GM12864 (cell line): ENCODE results near the gene RMI2.

Source experiments
- DNase-seq: peaks from one replicate; pipeline ENCODE4 v3.0.0-alpha.2; 2011; ENCODE audit warnings: low read depth
- H3K4me3 ChIP-seq: 2 replicates; pipeline ENCODE4 v1.5.1; 2011; ENCODE audit warnings: mild to moderate bottlenecking, low read depth, low read length, control low read depth
- TF ChIP-seq, protein P1 (sequence below): IDR thresholded peaks from 2 replicates; pipeline ENCODE4 v1.5.1; 2011; ENCODE audit warnings: low read depth, mild to moderate bottlenecking, moderate library complexity, low read length, control low read depth, inconsistent platforms; ENCODE audit errors: missing control alignments

RMI2 gene

DNA sequence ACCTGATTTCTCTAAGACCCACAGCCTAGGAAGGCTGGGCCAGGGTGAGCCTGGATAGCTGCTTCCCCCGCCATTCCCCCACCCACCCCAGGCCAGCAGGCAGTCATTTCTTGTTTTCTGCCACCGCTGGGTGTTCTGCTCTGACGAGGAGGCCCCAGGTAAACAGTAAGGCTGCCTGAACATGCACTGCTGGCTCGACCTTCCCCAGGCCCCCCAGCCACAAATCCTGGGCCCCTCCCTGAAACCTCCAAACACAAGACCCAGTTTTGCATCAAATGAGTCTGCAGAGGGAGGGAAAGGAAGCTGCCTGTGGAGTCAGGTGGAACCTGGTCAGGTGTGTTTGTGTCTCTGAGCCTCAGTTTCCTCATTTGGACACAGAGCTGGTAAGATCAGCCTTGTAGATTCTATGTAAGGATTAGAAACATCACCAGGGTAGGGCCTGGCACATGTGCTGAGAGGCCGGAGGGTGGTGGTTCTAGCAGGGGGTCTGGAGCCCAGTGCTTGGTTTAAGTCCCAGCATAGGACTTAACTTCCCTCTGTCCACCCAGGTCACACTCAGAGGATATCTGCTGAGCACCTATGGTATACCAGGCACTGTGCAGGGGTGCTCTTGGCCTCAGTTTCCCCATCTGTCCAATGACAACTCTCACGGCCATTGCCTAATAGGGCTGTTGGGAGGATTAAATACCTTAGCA is 45.2 kb upstream of the RMI2 start:
- no peak for DNase-seq
- TF ChIP-seq, protein P1, sequence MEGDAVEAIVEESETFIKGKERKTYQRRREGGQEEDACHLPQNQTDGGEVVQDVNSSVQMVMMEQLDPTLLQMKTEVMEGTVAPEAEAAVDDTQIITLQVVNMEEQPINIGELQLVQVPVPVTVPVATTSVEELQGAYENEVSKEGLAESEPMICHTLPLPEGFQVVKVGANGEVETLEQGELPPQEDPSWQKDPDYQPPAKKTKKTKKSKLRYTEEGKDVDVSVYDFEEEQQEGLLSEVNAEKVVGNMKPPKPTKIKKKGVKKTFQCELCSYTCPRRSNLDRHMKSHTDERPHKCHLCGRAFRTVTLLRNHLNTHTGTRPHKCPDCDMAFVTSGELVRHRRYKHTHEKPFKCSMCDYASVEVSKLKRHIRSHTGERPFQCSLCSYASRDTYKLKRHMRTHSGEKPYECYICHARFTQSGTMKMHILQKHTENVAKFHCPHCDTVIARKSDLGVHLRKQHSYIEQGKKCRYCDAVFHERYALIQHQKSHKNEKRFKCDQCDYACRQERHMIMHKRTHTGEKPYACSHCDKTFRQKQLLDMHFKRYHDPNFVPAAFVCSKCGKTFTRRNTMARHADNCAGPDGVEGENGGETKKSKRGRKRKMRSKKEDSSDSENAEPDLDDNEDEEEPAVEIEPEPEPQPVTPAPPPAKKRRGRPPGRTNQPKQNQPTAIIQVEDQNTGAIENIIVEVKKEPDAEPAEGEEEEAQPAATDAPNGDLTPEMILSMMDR = no peak
- no peak overlapping the region for H3K4me3 ChIP-seq

DNA sequence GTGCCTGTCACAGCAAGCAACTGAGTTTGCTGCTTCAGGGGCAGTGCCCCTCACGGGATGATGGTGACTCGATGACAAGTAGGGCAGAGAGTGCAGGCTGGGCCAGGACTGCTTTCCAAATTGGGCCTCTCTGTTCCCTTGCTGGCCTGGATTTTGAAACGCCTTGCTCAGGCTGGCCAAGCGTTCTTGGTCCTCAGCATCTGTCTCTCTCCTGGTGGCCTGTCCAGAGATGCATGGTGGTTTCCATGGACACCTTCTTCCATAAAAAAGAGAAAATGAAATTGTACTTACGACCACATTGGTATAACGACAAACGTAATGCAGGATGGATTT is 44.7 kb upstream of the RMI2 start:
- DNase-seq = no peak
- TF ChIP-seq, protein P1 = no peak
- no peak overlapping the region for H3K4me3 ChIP-seq

DNA sequence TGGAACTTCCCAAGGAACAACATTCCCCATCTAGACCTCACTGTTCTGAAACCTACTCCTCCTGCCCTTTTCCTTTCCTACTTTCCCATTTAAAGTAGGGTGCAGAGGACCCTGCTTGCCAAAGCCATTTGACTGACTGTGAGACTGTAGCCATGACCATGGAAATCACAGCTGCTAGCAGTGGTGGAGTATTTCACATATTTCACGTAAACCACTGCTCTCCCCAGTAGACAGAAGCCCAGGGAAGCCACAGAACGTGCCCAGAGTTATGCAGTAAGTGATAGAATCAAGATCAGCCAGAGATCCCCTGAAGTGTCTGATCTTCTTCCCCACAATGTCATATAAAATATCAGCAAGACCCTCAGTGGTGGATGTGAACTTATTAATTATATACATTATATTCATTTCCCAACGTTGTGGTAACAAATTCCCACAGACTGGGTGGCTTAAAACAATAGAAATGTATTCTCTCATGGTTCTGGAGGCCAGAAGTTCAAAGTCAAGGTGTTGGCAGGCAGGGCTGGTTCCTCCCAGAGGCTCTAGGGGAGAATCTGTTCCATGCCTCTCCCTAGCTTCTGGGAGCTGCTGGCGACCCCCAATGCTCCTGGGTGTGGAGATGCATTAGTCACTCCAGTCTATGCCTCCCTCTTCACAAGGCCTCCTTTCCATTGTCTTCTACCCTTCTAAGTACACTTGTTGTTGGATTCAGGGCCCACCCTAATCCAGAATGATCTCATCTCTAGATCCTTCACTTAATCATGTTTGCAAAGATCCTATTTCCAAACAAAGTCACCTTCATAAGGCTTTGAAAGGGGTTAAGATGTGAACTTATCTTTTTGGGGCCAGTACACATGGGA is 43.4 kb upstream of the RMI2 start:
- H3K4me3 ChIP-seq = no peak overlapping the region
- DNase-seq = no peak
- TF ChIP-seq, protein P1 = no peak

DNA sequence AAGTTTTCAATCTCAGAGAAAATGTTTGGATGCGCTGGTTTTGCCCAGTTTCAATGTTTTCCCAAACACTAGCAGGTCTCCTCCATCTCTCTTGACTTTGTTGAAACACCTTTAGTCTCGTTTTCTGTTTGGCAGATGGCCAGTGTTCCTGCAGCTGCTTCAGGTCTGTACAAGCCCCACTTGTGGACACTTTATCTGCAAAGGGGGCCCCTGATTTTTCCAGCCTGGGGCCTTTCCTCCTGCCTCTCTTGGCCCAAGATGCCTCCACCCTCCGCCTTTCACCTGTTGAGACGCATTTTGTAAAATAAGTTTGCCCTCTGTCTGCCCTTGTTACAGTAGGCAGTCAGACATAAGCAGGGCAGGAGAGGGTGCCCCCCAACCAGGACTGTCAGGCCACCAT is 42.3 kb upstream of the RMI2 start:
- H3K4me3 ChIP-seq = no peak overlapping the region
- no peak for DNase-seq
- TF ChIP-seq, protein P1 = no peak

DNA sequence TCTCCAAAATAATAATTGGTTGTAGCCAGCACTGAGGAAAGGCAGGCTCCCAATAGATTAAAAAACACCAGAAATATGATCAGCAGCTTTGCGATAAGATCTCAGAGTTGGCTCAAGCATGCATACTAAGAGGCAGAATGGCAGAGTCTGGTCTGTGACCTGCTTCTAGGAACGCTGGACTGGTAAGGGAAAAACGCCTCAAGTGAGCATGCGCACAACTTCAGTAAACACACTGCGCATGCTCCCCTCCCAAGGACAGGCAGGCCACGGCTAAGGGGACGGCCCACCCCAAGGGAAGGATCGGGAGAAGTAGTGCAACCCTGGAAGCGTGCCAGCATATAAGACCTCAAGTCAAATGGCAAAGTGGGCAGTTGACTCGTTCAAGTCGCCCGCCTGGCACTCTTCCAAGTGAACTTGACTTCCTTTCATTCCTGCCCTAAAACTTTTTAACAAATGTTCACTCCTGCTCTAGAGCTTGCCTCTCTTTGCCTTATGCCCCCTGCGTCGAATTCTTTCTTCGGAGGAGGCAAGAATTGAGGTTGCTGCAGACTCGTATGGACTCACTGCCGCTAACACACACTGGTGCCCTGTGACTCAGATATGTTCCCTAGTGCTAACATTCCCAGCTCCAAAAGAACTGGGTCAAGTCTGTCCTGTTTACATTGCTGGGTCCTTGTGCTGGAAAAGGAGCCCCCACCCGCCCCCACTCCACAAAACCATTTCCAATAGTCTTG is 41.7 kb upstream of the RMI2 start:
- TF ChIP-seq, protein P1 = no peak
- DNase-seq = no peak
- H3K4me3 ChIP-seq = no peak overlapping the region

DNA sequence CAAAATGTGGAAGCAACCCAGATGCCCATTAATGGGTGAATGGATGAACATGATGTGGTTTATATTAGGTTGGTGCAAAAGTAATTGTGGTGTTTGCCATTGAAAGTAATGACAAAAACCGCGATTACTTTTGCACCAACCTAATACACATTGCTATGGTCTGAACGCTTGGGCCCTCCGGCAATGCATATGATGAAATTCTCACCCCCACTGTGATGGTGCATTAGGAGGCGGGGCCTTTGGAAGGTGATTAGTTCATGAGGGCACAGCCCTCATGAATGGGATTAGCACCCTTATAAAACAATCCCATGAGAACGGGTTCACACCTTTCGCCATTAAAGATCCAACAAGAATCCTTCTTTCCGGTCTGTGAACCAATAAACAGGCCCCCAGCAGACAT is 38.9 kb upstream of the RMI2 start:
- no peak overlapping the region for H3K4me3 ChIP-seq
- TF ChIP-seq, protein P1 = no peak
- DNase-seq = no peak
